ENCODE measurements around the gene PDLIM1. TPM values are rescaled to one million over a fixed set of nuclear protein-coding genes. Genes with fewer than 3 reads are reported as not detected.
A peak's percentile ranks its signal among the peaks of the same experiment; 100 is the strongest.

Gene PDLIM1
- total and polyA plus RNA-seq, 2 of the 13 experiments (the other 11 are each of a cell fraction or from before 2014, with no cell fraction given) = 119 to 123 TPM

DNA sequence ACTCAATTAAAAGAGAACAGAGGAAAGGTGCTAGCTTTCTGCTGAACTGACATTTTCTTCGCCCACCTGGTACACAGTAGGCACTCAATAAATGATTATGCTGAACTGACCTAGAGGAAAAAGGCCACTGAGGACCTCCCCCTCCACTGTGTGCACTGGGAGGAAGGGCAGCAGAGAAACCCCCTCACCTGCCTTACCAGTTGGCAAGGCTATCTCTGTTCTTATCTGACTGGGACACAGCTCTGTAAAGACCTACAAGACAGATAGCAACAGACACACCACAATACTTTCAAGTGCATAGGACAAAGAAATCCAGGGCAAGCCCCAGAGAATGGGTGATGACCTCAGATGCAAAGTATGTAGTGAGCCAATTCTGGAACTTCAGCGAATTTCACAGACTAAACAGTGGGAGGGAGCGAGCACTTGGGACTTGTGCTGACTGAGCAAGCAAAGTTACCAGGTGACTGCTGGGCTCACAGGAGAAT is 30.4 kb downstream of the PDLIM1 start (continued):
- TF ChIP-seq, protein P1, sequence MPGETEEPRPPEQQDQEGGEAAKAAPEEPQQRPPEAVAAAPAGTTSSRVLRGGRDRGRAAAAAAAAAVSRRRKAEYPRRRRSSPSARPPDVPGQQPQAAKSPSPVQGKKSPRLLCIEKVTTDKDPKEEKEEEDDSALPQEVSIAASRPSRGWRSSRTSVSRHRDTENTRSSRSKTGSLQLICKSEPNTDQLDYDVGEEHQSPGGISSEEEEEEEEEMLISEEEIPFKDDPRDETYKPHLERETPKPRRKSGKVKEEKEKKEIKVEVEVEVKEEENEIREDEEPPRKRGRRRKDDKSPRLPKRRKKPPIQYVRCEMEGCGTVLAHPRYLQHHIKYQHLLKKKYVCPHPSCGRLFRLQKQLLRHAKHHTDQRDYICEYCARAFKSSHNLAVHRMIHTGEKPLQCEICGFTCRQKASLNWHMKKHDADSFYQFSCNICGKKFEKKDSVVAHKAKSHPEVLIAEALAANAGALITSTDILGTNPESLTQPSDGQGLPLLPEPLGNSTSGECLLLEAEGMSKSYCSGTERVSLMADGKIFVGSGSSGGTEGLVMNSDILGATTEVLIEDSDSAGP (CRISPR knock-in tag; IDR thresholded peaks at IDR 0.05; ENCODE audit: borderline replicate concordance) = no peak
- TF ChIP-seq, protein P2, sequence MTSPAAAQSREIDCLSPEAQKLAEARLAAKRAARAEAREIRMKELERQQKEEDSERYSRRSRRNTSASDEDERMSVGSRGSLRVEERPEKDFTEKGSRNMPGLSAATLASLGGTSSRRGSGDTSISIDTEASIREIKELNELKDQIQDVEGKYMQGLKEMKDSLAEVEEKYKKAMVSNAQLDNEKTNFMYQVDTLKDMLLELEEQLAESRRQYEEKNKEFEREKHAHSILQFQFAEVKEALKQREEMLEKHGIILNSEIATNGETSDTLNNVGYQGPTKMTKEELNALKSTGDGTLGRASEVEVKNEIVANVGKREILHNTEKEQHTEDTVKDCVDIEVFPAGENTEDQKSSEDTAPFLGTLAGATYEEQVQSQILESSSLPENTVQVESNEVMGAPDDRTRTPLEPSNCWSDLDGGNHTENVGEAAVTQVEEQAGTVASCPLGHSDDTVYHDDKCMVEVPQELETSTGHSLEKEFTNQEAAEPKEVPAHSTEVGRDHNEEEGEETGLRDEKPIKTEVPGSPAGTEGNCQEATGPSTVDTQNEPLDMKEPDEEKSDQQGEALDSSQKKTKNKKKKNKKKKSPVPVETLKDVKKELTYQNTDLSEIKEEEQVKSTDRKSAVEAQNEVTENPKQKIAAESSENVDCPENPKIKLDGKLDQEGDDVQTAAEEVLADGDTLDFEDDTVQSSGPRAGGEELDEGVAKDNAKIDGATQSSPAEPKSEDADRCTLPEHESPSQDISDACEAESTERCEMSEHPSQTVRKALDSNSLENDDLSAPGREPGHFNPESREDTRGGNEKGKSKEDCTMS (CRISPR knock-in tag; conservative IDR thresholded peaks at IDR 0.05) = no peak
- TF ChIP-seq RAD51 (IDR thresholded peaks at IDR 0.05; ENCODE audit: borderline replicate concordance) = no peak
- TF ChIP-seq, protein P3, sequence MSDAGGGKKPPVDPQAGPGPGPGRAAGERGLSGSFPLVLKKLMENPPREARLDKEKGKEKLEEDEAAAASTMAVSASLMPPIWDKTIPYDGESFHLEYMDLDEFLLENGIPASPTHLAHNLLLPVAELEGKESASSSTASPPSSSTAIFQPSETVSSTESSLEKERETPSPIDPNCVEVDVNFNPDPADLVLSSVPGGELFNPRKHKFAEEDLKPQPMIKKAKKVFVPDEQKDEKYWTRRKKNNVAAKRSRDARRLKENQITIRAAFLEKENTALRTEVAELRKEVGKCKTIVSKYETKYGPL (CRISPR knock-in tag; IDR thresholded peaks at IDR 0.05) = no peak
- no peak for TF ChIP-seq PAWR (CRISPR knock-in tag; IDR thresholded peaks at IDR 0.05; ENCODE audit: borderline replicate concordance)
- TF ChIP-seq ZNF644 (CRISPR knock-in tag; IDR thresholded peaks at IDR 0.05; ENCODE audit: low read depth) = 0 out of 2 replicates have a peak, but pooled peaks have one; percentile 41
- TF ChIP-seq, protein P4, sequence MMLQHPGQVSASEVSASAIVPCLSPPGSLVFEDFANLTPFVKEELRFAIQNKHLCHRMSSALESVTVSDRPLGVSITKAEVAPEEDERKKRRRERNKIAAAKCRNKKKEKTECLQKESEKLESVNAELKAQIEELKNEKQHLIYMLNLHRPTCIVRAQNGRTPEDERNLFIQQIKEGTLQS (CRISPR knock-in tag; IDR thresholded peaks at IDR 0.05) = peak; percentile 95
- TF ChIP-seq MAFF (IDR thresholded peaks at IDR 0.05; ENCODE audit: low read depth, low read length) = peak; percentile 69
- TF ChIP-seq, protein P5, sequence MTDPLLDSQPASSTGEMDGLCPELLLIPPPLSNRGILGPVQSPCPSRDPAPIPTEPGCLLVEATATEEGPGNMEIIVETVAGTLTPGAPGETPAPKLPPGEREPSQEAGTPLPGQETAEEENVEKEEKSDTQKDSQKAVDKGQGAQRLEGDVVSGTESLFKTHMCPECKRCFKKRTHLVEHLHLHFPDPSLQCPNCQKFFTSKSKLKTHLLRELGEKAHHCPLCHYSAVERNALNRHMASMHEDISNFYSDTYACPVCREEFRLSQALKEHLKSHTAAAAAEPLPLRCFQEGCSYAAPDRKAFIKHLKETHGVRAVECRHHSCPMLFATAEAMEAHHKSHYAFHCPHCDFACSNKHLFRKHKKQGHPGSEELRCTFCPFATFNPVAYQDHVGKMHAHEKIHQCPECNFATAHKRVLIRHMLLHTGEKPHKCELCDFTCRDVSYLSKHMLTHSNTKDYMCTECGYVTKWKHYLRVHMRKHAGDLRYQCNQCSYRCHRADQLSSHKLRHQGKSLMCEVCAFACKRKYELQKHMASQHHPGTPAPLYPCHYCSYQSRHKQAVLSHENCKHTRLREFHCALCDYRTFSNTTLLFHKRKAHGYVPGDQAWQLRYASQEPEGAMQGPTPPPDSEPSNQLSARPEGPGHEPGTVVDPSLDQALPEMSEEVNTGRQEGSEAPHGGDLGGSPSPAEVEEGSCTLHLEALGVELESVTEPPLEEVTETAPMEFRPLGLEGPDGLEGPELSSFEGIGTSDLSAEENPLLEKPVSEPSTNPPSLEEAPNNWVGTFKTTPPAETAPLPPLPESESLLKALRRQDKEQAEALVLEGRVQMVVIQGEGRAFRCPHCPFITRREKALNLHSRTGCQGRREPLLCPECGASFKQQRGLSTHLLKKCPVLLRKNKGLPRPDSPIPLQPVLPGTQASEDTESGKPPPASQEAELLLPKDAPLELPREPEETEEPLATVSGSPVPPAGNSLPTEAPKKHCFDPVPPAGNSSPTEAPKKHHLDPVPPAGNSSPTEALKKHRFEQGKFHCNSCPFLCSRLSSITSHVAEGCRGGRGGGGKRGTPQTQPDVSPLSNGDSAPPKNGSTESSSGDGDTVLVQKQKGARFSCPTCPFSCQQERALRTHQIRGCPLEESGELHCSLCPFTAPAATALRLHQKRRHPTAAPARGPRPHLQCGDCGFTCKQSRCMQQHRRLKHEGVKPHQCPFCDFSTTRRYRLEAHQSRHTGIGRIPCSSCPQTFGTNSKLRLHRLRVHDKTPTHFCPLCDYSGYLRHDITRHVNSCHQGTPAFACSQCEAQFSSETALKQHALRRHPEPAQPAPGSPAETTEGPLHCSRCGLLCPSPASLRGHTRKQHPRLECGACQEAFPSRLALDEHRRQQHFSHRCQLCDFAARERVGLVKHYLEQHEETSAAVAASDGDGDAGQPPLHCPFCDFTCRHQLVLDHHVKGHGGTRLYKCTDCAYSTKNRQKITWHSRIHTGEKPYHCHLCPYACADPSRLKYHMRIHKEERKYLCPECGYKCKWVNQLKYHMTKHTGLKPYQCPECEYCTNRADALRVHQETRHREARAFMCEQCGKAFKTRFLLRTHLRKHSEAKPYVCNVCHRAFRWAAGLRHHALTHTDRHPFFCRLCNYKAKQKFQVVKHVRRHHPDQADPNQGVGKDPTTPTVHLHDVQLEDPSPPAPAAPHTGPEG (CRISPR knock-in tag; IDR thresholded peaks at IDR 0.05) = no peak
- TF ChIP-seq, protein P6, sequence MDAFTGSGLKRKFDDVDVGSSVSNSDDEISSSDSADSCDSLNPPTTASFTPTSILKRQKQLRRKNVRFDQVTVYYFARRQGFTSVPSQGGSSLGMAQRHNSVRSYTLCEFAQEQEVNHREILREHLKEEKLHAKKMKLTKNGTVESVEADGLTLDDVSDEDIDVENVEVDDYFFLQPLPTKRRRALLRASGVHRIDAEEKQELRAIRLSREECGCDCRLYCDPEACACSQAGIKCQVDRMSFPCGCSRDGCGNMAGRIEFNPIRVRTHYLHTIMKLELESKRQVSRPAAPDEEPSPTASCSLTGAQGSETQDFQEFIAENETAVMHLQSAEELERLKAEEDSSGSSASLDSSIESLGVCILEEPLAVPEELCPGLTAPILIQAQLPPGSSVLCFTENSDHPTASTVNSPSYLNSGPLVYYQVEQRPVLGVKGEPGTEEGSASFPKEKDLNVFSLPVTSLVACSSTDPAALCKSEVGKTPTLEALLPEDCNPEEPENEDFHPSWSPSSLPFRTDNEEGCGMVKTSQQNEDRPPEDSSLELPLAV (CRISPR knock-in tag; conservative IDR thresholded peaks at IDR 0.05; ENCODE audit: low read depth) = no peak
